Neural progenitor cell (in vitro differentiated cells): ENCODE data around the gene RNLS. TPM values are rescaled to one million over a fixed set of nuclear protein-coding genes. Genes with fewer than 3 reads are reported as not detected.

ENCODE experiments used
- DNase-seq: peaks from one replicate; pipeline ENCODE4 v3.0.0-alpha.2; 2016; ENCODE audit warnings: low spot score
- H2AFZ ChIP-seq: fragments of 200-600 bp; sonication (generic); replicated peaks from 2 replicates; pipeline ENCODE4 v1.6.1; 2016; ENCODE audit warnings: antibody characterized with exemption
- H3F3A ChIP-seq: fragments of 200-600 bp; sonication (generic); 2 replicates; pipeline ENCODE4 v1.6.1; 2016; ENCODE audit warnings: antibody characterized with exemption, low read depth
- H3K27ac ChIP-seq: fragments of 200-600 bp; sonication (generic); 2 replicates; pipeline ENCODE4 v1.5.1; 2016; ENCODE audit warnings: mild to moderate bottlenecking
- H3K27me3 ChIP-seq: fragments of 200-600 bp; sonication (generic); 2 replicates; pipeline ENCODE4 v1.6.1; 2016; ENCODE audit warnings: mild to moderate bottlenecking, moderate library complexity
- H3K36me3 ChIP-seq: fragments of 200-600 bp; sonication (generic); 2 replicates; pipeline ENCODE4 v1.5.1; 2016
- H3K4me1 ChIP-seq: fragments of 200-600 bp; sonication (generic); 2 replicates; pipeline ENCODE4 v1.6.1; 2016; ENCODE audit warnings: mixed run types
- H3K4me2 ChIP-seq: fragments of 200-600 bp; sonication (generic); 2 replicates; pipeline ENCODE4 v1.6.1; 2016
- H3K4me3 ChIP-seq: fragments of 200-600 bp; sonication (generic); 2 replicates; pipeline ENCODE4 v1.5.1; 2016
- H3K79me2 ChIP-seq: fragments of 200-600 bp; sonication (generic); 2 replicates; pipeline ENCODE4 v1.6.1; 2016; ENCODE audit warnings: low read depth
- H3K9ac ChIP-seq: fragments of 200-600 bp; sonication (generic); 2 replicates; pipeline ENCODE4 v1.6.1; 2016
- H3K9me3 ChIP-seq: fragments of 200-600 bp; sonication (generic); 2 replicates; pipeline ENCODE4 v1.5.1; 2016; ENCODE audit warnings: low read depth
- H4K20me1 ChIP-seq: fragments of 200-600 bp; sonication (generic); 2 replicates; pipeline ENCODE4 v1.6.1; 2016; ENCODE audit warnings: low read depth
- H3K27ac Mint-ChIP-seq: 3 replicates; pipeline ENCODE4 v1.8.0; 2021; ENCODE audit warnings: mixed read lengths
- H3K27me3 Mint-ChIP-seq: 2 replicates; pipeline ENCODE4 v1.8.0; 2022; ENCODE audit warnings: low read depth, mild to moderate bottlenecking, inconsistent platforms, moderate library complexity, mixed read lengths; ENCODE audit not compliant: insufficient read depth
- H3K36me3 Mint-ChIP-seq: 3 replicates; pipeline ENCODE4 v1.8.0; 2021; ENCODE audit warnings: mixed read lengths
- H3K4me1 Mint-ChIP-seq: 3 replicates; pipeline ENCODE4 v1.8.0; 2021; ENCODE audit warnings: mixed read lengths
- H3K4me3 Mint-ChIP-seq: 3 replicates; pipeline ENCODE4 v1.8.0; 2021; ENCODE audit warnings: mild to moderate bottlenecking, moderate library complexity, mixed read lengths
- H3K9me3 Mint-ChIP-seq: 3 replicates; pipeline ENCODE4 v1.8.0; 2020; ENCODE audit warnings: mixed read lengths
- EZH2 ChIP-seq: fragments of 200-600 bp; sonication (generic); IDR thresholded peaks from 2 replicates; pipeline ENCODE4 v1.6.1; 2017; ENCODE audit warnings: antibody characterized with exemption, mild to moderate bottlenecking, moderate library complexity
- EZH2phosphoT487 ChIP-seq: fragments of 200-600 bp; sonication (generic); IDR thresholded peaks from 2 replicates; pipeline ENCODE4 v1.6.1; 2017; ENCODE audit warnings: antibody characterized with exemption
- total RNA-seq: library from RNA; depleted of rRNA; stranded (reverse); fragments of >200 nt; gene quantifications from 2 replicates; pipeline ENCODE4 v1.2.3, GENCODE V29; 2015; ENCODE audit warnings: low replicate concordance
- TF ChIP-seq, protein P1 (sequence below): fragments of 200-600 bp; sonication (generic); IDR thresholded peaks from 2 replicates; pipeline ENCODE4 v1.5.1; 2017; ENCODE audit warnings: antibody characterized with exemption, mild to moderate bottlenecking

The RNLS gene
- total RNA-seq, 1 donor from 2014 or later = 9.1 TPM

DNA sequence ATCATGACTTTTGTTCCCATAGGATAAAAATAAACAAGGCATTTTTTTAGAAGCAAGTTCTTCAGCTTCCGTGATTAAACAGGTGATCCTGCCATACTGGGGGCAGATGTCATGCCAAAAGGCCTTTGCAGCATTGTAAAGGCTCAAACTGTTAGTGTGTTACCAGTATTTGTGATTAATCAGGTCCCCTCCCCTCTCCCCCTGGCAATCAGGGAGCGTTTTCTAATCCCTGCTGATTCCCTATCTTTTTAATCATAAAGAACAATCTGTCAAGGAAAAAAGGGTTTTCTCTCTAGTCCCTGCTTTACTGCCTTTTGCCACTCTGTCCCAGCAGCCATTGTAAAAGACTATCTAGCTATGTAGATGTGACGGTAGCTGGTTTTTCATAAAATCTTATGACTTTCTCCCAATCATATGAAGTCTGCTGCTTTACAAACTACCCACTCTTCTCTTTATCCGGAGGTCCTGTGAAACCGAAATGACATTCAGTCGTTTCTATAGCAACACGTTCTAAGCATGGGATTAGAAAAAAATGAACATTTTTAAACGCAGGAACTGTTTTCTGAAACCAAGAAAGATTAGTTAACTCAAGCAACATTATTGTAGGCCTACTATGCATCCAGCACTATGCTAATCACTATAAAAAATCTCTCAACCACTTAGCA lies 210.9 kb downstream of the RNLS start:
- TF ChIP-seq, protein P1, sequence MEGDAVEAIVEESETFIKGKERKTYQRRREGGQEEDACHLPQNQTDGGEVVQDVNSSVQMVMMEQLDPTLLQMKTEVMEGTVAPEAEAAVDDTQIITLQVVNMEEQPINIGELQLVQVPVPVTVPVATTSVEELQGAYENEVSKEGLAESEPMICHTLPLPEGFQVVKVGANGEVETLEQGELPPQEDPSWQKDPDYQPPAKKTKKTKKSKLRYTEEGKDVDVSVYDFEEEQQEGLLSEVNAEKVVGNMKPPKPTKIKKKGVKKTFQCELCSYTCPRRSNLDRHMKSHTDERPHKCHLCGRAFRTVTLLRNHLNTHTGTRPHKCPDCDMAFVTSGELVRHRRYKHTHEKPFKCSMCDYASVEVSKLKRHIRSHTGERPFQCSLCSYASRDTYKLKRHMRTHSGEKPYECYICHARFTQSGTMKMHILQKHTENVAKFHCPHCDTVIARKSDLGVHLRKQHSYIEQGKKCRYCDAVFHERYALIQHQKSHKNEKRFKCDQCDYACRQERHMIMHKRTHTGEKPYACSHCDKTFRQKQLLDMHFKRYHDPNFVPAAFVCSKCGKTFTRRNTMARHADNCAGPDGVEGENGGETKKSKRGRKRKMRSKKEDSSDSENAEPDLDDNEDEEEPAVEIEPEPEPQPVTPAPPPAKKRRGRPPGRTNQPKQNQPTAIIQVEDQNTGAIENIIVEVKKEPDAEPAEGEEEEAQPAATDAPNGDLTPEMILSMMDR = no peak
- no peak overlapping the region for H3K4me2 ChIP-seq
- H3K27ac ChIP-seq = no peak overlapping the region
- H3K27me3 ChIP-seq = no peaks in the 10 kb centered on the region
- H3K4me3 ChIP-seq = no peak overlapping the region
- H3K9ac ChIP-seq = no peak overlapping the region
- Mint-ChIP-seq H3K36me3 (no peaks in the 10 kb centered on the region), H3K4me3 (no peak overlapping the region), H3K27ac (peak overlapping the region; percentile 83), H3K9me3 (no peaks in the 10 kb centered on the region), H3K27me3 (peaks cover 2% of the 10 kb centered on the region), H3K4me1 (peaks cover 13% of the 10 kb centered on the region)
- H4K20me1 ChIP-seq = no peaks in the 10 kb centered on the region
- H3K9me3 ChIP-seq = no peaks in the 10 kb centered on the region
- no peaks in the 10 kb centered on the region for H3F3A ChIP-seq
- no peak overlapping the region for H2AFZ ChIP-seq
- H3K36me3 ChIP-seq = no peaks in the 10 kb centered on the region
- peaks cover 8% of the 10 kb centered on the region for H3K4me1 ChIP-seq
- no peaks in the 10 kb centered on the region for H3K79me2 ChIP-seq
- no peak for DNase-seq

DNA sequence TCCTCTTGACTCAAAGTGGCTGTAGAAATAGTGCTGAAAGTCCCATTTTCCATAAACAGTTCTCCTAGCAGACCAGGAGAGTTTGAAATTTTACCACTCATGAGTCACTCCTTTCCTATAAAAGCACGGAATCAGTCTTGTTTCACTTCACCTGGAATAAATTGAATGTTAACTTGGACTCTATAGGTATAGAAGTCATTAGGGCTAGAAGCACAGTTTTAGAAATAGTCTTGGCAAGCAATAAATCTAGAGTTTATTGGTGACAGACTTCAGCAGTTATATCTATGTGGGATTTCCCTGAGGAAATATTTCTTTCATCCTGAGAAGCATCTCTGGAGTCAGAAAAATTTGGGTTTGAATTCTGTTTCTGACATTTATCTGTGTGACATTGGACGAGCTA lies 212.4 kb downstream of the RNLS start:
- H3K4me1 Mint-ChIP-seq = peaks cover 13% of the 10 kb centered on the region
- no peak overlapping the region for H3K27ac ChIP-seq
- H3F3A ChIP-seq = no peaks in the 10 kb centered on the region
- no peaks in the 10 kb centered on the region for H3K9me3 ChIP-seq
- no peaks in the 10 kb centered on the region for H4K20me1 ChIP-seq
- H3K36me3 ChIP-seq = no peaks in the 10 kb centered on the region
- no peak overlapping the region for H3K27ac Mint-ChIP-seq
- no peak for TF ChIP-seq EZH2
- TF ChIP-seq EZH2phosphoT487 = no peak
- TF ChIP-seq, protein P1 = no peak
- no peaks in the 10 kb centered on the region for H3K79me2 ChIP-seq
- no peaks in the 10 kb centered on the region for H3K36me3 Mint-ChIP-seq
- H3K27me3 ChIP-seq = no peaks in the 10 kb centered on the region
- no peak overlapping the region for H2AFZ ChIP-seq
- H3K9me3 Mint-ChIP-seq = no peaks in the 10 kb centered on the region
- H3K9ac ChIP-seq = no peak overlapping the region
- no peak for DNase-seq
- H3K4me1 ChIP-seq = peaks cover 8% of the 10 kb centered on the region
- H3K4me3 Mint-ChIP-seq = no peak overlapping the region
- no peak overlapping the region for H3K4me2 ChIP-seq
- peaks cover 2% of the 10 kb centered on the region for H3K27me3 Mint-ChIP-seq
- H3K4me3 ChIP-seq = no peak overlapping the region

DNA sequence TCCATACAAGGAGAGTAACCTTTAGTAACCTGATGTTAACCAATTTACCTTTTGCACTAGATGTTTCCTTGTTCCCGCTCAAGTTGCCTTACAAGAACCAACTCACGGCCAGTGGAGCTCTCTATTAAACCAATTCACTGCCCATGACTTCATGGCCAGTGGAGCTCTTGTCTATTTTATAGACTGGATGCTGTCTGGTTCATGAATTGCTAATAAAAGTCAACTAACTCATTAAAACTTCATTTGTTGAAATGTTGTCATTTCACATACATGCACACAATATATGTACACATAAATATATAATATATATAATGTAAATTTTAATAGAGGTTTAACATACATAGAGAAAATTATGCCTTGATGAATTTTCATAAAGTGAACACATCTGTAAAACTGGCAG lies 216.3 kb downstream of the RNLS start:
- Histone ChIP-seq H3K9ac (no peak overlapping the region), H3K79me2 (no peaks in the 10 kb centered on the region), H4K20me1 (no peaks in the 10 kb centered on the region), H3K4me2 (no peak overlapping the region), H3K27me3 (no peaks in the 10 kb centered on the region), H3K4me1 (no peaks in the 10 kb centered on the region), H3K36me3 (no peaks in the 10 kb centered on the region), H2AFZ (no peak overlapping the region), H3K4me3 (no peak overlapping the region), H3F3A (no peaks in the 10 kb centered on the region), H3K9me3 (no peaks in the 10 kb centered on the region), H3K27ac (no peak overlapping the region)
- Mint-ChIP-seq H3K27me3 (no peaks in the 10 kb centered on the region), H3K27ac (no peak overlapping the region), H3K9me3 (no peaks in the 10 kb centered on the region), H3K36me3 (no peaks in the 10 kb centered on the region), H3K4me3 (no peak overlapping the region), H3K4me1 (peaks cover 3% of the 10 kb centered on the region)
- TF ChIP-seq, protein P1 = no peak
- TF ChIP-seq EZH2 (no peak), EZH2phosphoT487 (no peak)
- DNase-seq = no peak
